Colonic mucosa (tissue), 4 donors: ENCODE measurements around the gene SPATA3. TPM values are rescaled to one million over a fixed set of nuclear protein-coding genes. Genes with fewer than 3 reads are reported as not detected.

Experiments
- DNase-seq: peaks from one replicate; pipeline ENCODE4 v3.0.0-alpha.2; 2020
- H3K27ac ChIP-seq: fragments of 200-600 bp; one replicate; pipeline ENCODE4 v1.8.0; 2021
- H3K27me3 ChIP-seq: fragments of 200-600 bp; one replicate; pipeline ENCODE4 v1.8.0; 2021
- H3K36me3 ChIP-seq: fragments of 200-600 bp; one replicate; pipeline ENCODE4 v1.8.0; 2021
- H3K4me1 ChIP-seq: fragments of 200-600 bp; one replicate; pipeline ENCODE4 v1.8.0; 2021; ENCODE audit warnings: mild to moderate bottlenecking
- H3K4me3 ChIP-seq: fragments of 200-600 bp; one replicate; pipeline ENCODE4 v1.8.0; 2021
- H3K9ac ChIP-seq, 2 donors: one replicate each; pipeline ENCODE4 v1.7.0; 2013; ENCODE audit warnings: control low read depth in 2 of 2, low read depth in 2 of 2, low read length in 2 of 2
- H3K9me3 ChIP-seq: fragments of 200-600 bp; one replicate; pipeline ENCODE4 v1.8.0; 2021
- intact Hi-C: fragments of 100-400 bp; cut with DNase I; formaldehyde crosslinking; loops from one replicate; pipeline ENCODE4 v1.14.1; 2022
- total RNA-seq, 2 donors: library from RNA; stranded (reverse); fragmentation: NEBNext Ultra II Directional in 1 of 2; extraction: Animal tissue kit (Norgen Biotek cat#: 25700) in 1 of 2; gene quantifications; one replicate each; pipeline ENCODE4 v1.2.1, GENCODE V29; 2021
- TF ChIP-seq, protein P1 (sequence below): fragments of 200-600 bp; IDR thresholded peaks from one replicate; pipeline ENCODE4 v1.8.0; 2022; ENCODE audit warnings: antibody characterized with exemption, mild to moderate bottlenecking
- donor health status: healthy.
- donor health status: DM: no; HTN: no; CAD: no.
- donor health status: DM: no; HTN: no; CAD: no.

The SPATA3 gene
- total RNA-seq, 2 donors from 2014 or later, result not detected

DNA sequence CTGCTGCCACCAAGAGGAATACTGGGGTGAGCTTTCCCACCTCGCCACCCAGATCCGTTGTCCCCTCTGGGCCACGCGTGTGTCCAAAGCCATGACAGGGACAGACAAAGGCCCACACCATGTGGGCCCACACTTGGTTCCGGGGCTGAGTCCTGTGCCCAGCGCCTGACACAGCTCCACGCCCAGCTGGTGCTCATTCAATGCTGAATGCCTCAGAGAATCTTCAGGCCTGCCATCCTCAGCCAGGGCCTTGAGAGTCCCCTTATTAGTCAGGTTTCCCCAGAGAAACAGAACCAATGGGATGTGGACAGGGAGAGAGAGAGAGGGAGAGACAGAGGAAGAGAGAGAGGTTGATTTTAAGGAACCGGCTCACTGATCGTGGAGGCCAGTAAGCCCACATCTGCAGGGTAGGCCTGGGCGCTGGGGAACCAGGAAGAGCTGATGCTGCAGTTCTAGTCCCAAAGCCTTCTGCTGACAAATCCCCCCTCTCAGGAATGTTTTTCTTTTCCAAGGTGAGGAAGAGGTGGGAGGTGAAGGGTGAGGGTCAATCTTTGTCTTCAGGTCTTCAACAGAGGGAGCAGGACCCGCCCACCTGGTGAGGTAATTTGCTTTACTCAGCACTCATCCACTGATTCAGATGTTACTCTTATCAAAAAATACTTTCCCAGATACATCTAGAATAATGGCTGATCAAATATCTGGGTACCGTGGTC is 10.2 kb upstream of the SPATA3 start:
- DNase-seq, result no peak
- TF ChIP-seq, protein P1, sequence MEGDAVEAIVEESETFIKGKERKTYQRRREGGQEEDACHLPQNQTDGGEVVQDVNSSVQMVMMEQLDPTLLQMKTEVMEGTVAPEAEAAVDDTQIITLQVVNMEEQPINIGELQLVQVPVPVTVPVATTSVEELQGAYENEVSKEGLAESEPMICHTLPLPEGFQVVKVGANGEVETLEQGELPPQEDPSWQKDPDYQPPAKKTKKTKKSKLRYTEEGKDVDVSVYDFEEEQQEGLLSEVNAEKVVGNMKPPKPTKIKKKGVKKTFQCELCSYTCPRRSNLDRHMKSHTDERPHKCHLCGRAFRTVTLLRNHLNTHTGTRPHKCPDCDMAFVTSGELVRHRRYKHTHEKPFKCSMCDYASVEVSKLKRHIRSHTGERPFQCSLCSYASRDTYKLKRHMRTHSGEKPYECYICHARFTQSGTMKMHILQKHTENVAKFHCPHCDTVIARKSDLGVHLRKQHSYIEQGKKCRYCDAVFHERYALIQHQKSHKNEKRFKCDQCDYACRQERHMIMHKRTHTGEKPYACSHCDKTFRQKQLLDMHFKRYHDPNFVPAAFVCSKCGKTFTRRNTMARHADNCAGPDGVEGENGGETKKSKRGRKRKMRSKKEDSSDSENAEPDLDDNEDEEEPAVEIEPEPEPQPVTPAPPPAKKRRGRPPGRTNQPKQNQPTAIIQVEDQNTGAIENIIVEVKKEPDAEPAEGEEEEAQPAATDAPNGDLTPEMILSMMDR, result no peak

GRCh38 chr2:230986520-230987136 is 9.3 kb upstream of the SPATA3 start:
- no peaks in the 10 kb centered on the region for H3K9me3 ChIP-seq
- peaks cover 3% of the 10 kb centered on the region for H3K4me1 ChIP-seq
- TF ChIP-seq, protein P1, result no peak
- H3K27ac ChIP-seq, result no peak overlapping the region
- peak overlapping the region; percentile 23 for H3K4me3 ChIP-seq
- intact Hi-C loops, result loop anchor here (2.0 to 5.0 kb wide), 4 partner anchors 64 to 162 kb away; no protein-coding TSS in a partner anchor
- H3K9ac ChIP-seq, result peak overlapping the region in 1 of 2 donors; percentile 45
- no peaks in the 10 kb centered on the region for H3K27me3 ChIP-seq
- no peak for DNase-seq
- no peaks in the 10 kb centered on the region for H3K36me3 ChIP-seq

More for the DNA sequence above, 10.2 kb upstream of the SPATA3 start:
- peaks cover 3% of the 10 kb centered on the region for H3K4me1 ChIP-seq
- H3K9ac ChIP-seq, result no peak overlapping the region
- H3K9me3 ChIP-seq, result no peaks in the 10 kb centered on the region
- no peaks in the 10 kb centered on the region for H3K36me3 ChIP-seq
- no peak overlapping the region for H3K27ac ChIP-seq
- no peaks in the 10 kb centered on the region for H3K27me3 ChIP-seq
- H3K4me3 ChIP-seq, result no peak overlapping the region
- intact Hi-C loops, result loop anchor here (2.0 to 5.0 kb wide), 4 partner anchors 63 to 161 kb away; no protein-coding TSS in a partner anchor

DNA sequence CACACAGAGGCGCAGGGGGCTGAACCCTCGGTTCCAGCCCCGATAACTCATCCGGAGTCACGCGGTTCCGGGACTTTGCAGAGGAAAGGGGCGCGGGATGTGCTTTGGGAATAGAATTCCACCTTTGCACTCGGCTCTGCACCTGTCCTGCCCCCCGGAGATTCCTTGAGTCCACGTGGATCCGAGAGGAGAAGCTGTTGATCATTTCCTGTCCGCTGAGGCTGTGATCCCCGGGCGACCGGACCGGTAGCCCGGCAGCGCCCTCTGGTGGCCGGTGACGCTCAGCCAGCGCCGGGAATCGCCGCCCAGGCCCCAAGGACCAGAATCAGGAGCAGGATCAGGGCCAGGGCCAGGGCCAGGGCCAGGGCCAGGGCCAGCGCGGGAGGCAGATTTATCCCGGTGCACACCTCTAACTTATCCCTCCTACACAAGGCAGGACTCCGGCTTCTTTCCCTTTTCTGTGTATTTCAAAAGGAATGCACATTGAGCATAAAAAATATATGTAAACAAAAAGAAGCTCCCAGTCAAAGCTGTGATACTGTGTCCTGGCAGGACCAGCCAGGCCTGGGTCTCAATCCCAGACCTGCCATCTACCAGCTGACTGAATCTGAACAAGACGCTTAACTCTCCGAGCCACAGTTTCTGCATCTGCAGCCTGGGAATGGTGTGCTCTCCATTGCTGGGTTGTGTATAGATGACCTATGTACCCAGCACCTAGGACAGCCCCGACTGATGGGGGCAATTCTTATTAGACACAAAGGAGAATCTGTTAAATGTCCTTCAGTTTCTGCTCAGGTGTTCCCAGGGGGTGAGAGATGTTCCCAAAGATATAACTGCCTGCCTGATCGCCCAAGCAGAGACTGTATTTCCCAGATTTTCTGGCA is 8.5 kb upstream of the SPATA3 start:
- TF ChIP-seq, protein P1, result peak; percentile 97
- H3K27ac ChIP-seq, result no peak overlapping the region
- intact Hi-C loops, result loop anchor here (2.0 to 5.0 kb wide), 4 partner anchors 65 to 163 kb away; no protein-coding TSS in a partner anchor
- peak overlapping the region in 1 of 2 donors; percentile 45 for H3K9ac ChIP-seq
- peak; percentile 85 for DNase-seq
- peaks cover 3% of the 10 kb centered on the region for H3K4me1 ChIP-seq
- peak overlapping the region; percentile 23 for H3K4me3 ChIP-seq
- no peaks in the 10 kb centered on the region for H3K9me3 ChIP-seq
- H3K27me3 ChIP-seq, result no peaks in the 10 kb centered on the region
- no peaks in the 10 kb centered on the region for H3K36me3 ChIP-seq

DNA sequence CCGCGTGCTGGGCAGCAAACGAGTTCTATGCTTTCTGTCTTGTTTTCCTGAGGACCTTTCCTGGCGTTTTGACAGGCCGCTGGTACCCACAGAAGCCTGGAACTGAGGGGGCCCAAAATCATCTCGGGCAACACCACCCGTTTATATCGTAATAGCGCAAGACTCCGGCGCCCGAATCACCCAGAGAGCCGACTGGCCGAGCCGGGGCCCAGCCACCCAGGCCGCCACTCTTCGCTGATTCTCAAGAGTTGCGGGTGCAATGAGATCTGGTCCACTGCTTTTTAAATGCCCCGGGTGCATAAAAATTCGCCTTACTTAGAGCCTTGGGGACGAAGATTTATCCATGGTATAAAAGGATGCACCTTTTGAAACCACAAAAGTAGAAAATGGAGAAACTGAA is 6.2 kb upstream of the SPATA3 start:
- no peaks in the 10 kb centered on the region for H3K27me3 ChIP-seq
- DNase-seq, result no peak
- no peaks in the 10 kb centered on the region for H3K36me3 ChIP-seq
- H3K4me1 ChIP-seq, result peaks cover 3% of the 10 kb centered on the region
- TF ChIP-seq, protein P1, result no peak
- H3K9ac ChIP-seq, result no peak overlapping the region
- no peak overlapping the region for H3K27ac ChIP-seq
- intact Hi-C loops, result loop anchor here (5.0 kb wide), 3 partner anchors 67 to 142 kb away; no protein-coding TSS in a partner anchor
- no peaks in the 10 kb centered on the region for H3K9me3 ChIP-seq
- no peak overlapping the region for H3K4me3 ChIP-seq
